HG03565 (cell line): Measurements from ENCODE around the gene GPC5.

Experiments
- ATAC-seq: cut with Tn5 transposase; IDR thresholded peaks from one replicate; pipeline ENCODE4 v1.9.1; 2021; ENCODE audit warnings: mild to moderate bottlenecking, moderate library complexity; ENCODE audit not compliant: unreplicated experiment

The GPC5 gene

GRCh38 chr13:92590503-92590908 is 1192.1 kb downstream of the GPC5 start:
- ATAC-seq = no peak

GRCh38 chr13:92591117-92591516 is 1192.7 kb downstream of the GPC5 start:
- ATAC-seq = no peak

- no peak for ATAC-seq
Observed at GRCh38 chr13:92592757-92593156, 1194.3 kb downstream of the GPC5 start.

- ATAC-seq = no peak
Observed at GRCh38 chr13:92602560-92602959, 1204.1 kb downstream of the GPC5 start.

- ATAC-seq = no peak
Observed at GRCh38 chr13:92609376-92609775, 1211.0 kb downstream of the GPC5 start.

GRCh38 chr13:92612892-92613291 is 1214.5 kb downstream of the GPC5 start:
- no peak for ATAC-seq

- no peak for ATAC-seq
Observed at GRCh38 chr13:92613921-92614320, 1215.5 kb downstream of the GPC5 start.

GRCh38 chr13:92621985-92622384 is 1223.6 kb downstream of the GPC5 start:
- no peak for ATAC-seq

- no peak for ATAC-seq
Observed at GRCh38 chr13:92622905-92623304, 1224.5 kb downstream of the GPC5 start.

- ATAC-seq = no peak
Observed at GRCh38 chr13:92626274-92626673, 1227.9 kb downstream of the GPC5 start.

GRCh38 chr13:92640936-92641335 is 1242.5 kb downstream of the GPC5 start:
- ATAC-seq = no peak

- ATAC-seq = no peak
Observed at GRCh38 chr13:92649140-92649813, 1250.9 kb downstream of the GPC5 start.

- ATAC-seq = no peak
Observed at GRCh38 chr13:92656103-92656502, 1257.7 kb downstream of the GPC5 start.

GRCh38 chr13:92656648-92657047 is 1258.2 kb downstream of the GPC5 start:
- ATAC-seq = no peak

- ATAC-seq = no peak
Observed at GRCh38 chr13:92657565-92657964, 1259.1 kb downstream of the GPC5 start.

GRCh38 chr13:92658293-92658692 is 1259.9 kb downstream of the GPC5 start:
- no peak for ATAC-seq

- no peak for ATAC-seq
Observed at GRCh38 chr13:92661406-92661805, 1263.0 kb downstream of the GPC5 start.

GRCh38 chr13:92668157-92668556 is 1269.7 kb downstream of the GPC5 start:
- ATAC-seq = no peak

- ATAC-seq = no peak
Observed at GRCh38 chr13:92670096-92670495, 1271.7 kb downstream of the GPC5 start.

- ATAC-seq = no peak
Observed at GRCh38 chr13:92671821-92672220, 1273.4 kb downstream of the GPC5 start.

- no peak for ATAC-seq
Observed at GRCh38 chr13:92676246-92676645, 1277.8 kb downstream of the GPC5 start.

GRCh38 chr13:92677571-92677970 is 1279.2 kb downstream of the GPC5 start:
- ATAC-seq = no peak

GRCh38 chr13:92679602-92680001 is 1281.2 kb downstream of the GPC5 start:
- no peak for ATAC-seq
